ENCODE results near the gene DHX38. TPM values are rescaled to one million over a fixed set of nuclear protein-coding genes. Genes with fewer than 3 reads are reported as not detected.

Gene DHX38
- total RNA-seq, 1 experiment from 2014 or later, result 71.0 TPM

DNA sequence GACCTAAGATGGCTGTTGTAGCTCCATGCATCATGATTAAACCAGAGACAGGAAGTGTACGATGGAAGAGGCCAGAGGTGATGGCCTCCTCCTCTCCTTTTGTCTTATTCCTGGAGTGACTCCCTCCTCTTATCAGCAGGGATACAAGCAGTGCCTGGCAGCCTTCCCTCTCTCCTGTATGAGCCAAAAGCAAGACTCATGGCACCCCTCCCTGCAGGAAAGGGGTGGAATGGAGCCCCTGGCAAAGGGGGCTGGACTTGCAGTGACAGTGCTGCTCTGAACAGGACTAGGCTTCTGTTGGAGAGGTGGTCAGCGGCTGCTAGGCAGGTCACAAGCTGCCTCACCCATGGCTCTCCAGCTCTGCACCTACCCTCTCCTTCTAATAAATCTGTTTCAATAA is 8.6 kb upstream of the DHX38 start (continued):
- TF ChIP-seq SIN3A (IDR thresholded peaks at IDR 0.05; ENCODE audit: low read depth), result no peak
- TF ChIP-seq, protein P1, sequence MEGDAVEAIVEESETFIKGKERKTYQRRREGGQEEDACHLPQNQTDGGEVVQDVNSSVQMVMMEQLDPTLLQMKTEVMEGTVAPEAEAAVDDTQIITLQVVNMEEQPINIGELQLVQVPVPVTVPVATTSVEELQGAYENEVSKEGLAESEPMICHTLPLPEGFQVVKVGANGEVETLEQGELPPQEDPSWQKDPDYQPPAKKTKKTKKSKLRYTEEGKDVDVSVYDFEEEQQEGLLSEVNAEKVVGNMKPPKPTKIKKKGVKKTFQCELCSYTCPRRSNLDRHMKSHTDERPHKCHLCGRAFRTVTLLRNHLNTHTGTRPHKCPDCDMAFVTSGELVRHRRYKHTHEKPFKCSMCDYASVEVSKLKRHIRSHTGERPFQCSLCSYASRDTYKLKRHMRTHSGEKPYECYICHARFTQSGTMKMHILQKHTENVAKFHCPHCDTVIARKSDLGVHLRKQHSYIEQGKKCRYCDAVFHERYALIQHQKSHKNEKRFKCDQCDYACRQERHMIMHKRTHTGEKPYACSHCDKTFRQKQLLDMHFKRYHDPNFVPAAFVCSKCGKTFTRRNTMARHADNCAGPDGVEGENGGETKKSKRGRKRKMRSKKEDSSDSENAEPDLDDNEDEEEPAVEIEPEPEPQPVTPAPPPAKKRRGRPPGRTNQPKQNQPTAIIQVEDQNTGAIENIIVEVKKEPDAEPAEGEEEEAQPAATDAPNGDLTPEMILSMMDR (IDR thresholded peaks at IDR 0.05 in 2 of 3, conservative IDR thresholded peaks at IDR 0.05 in 1 of 3; ENCODE audit: borderline replicate concordance in 1 of 3, insufficient read depth in 1 of 3, low read depth in 2 of 3, low read length in 2 of 3), result no peak

DNA sequence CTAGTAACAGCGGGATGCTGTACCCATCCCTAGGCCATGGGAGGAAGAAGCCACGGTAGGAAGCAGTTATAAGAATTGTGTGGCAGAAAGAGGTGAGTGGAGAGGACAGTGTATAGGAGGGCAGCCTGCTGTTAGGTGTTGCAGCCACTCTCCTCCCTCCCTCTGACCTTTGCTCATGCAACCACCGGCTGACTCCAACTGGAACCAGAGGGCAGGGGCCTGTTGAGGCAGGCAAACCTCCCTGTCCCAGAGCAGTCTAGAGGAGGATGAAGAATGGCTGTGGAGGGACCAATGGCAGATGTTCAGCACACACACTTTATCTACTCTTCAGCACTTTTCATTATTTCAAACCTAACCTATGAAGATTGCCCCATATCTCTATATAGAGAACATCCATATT is 2.4 kb upstream of the DHX38 start:
- Histone ChIP-seq H3K9me3 (ENCODE audit: control insufficient read depth in 1 of 2, insufficient read depth in 1 of 2, low read depth in 1 of 2, low read length in 2 of 2) (no peaks in the 10 kb centered on the region), H3K79me2 (ENCODE audit: insufficient read depth, low read length) (peaks cover 57% of the 10 kb centered on the region), H4K20me1 (ENCODE audit: insufficient read depth) (no peaks in the 10 kb centered on the region), H3K4me1 (ENCODE audit: control insufficient read depth in 1 of 2, insufficient read depth in 2 of 2, low read length in 2 of 2) (peaks cover 6 to 15% of the 10 kb centered on the region in 2 experiments; a peak in 3 of 4 replicates), H3K4me3 (replicated peaks in 1 of 2; ENCODE audit: low read depth in 1 of 2, low read length in 2 of 2) (no peak overlapping the region), H3K9ac (ENCODE audit: low read length) (no peak overlapping the region), H3K27ac (ENCODE audit: low read depth, low read length) (no peak overlapping the region), H3K4me2 (ENCODE audit: low read length) (no peak overlapping the region), H2AFZ (ENCODE audit: low read depth, low read length, poor library complexity, severe bottlenecking) (no peak overlapping the region), H3K36me3 (ENCODE audit: control insufficient read depth in 1 of 2, insufficient read depth in 2 of 2, low read length in 2 of 2) (peaks cover 22 to 30% of the 10 kb centered on the region in 2 experiments; a peak in 3 of 4 replicates), H3K9me2 (ENCODE audit: insufficient read depth) (no peaks in the 10 kb centered on the region), H3K27me3 (ENCODE audit: insufficient read depth, low read length) (no peaks in the 10 kb centered on the region)
- BruUV-seq (replicated peaks), result no TSS peak
- RAD21 ChIA-PET (ENCODE audit: low non-redundant PET in 1 of 2, low total read pairs in 2 of 2, uncharacterized antibody in 2 of 2, unreplicated experiment in 2 of 2), result no interaction called here
- CTCF ChIA-PET, result no interaction called here
- DNase-seq (ENCODE audit: low read depth, low spot score) (no peak), ATAC-seq (no peak)
- intact Hi-C loops (cut with micrococcal nuclease), result loop anchor here (10.0 kb wide), 2 partner anchors 206 to 526 kb away; partner anchors contain the start of gene ZNF821
- POLR2A ChIA-PET, result no interaction called here
- TF ChIP-seq EGR1 (IDR thresholded peaks at IDR 0.05; ENCODE audit: low read depth) (no peak), ZFX (IDR thresholded peaks at IDR 0.05) (no peak), SIN3A (IDR thresholded peaks at IDR 0.05; ENCODE audit: low read depth) (no peak), YY1 (IDR thresholded peaks at IDR 0.05; ENCODE audit: extremely low read depth, insufficient replicate concordance, low read depth, low read length) (no peak), JUND (IDR thresholded peaks at IDR 0.05) (no peak), POLR2AphosphoS5 (IDR thresholded peaks at IDR 0.05; ENCODE audit: low read depth, low read length) (no peak), FOSL1 (IDR thresholded peaks at IDR 0.05; ENCODE audit: low read depth) (no peak), EZH2phosphoT487 (IDR thresholded peaks at IDR 0.05; ENCODE audit: borderline replicate concordance) (no peak), EZH2 (IDR thresholded peaks at IDR 0.05) (no peak), POLR2A (IDR thresholded peaks at IDR 0.05; ENCODE audit: borderline replicate concordance, extremely low read depth, insufficient read depth, insufficient read length) (no peak), SP1 (IDR thresholded peaks at IDR 0.05; ENCODE audit: low read depth) (no peak), TCF7L2 (IDR thresholded peaks at IDR 0.05; ENCODE audit: borderline replicate concordance, extremely low read depth, insufficient read depth, insufficient read length) (no peak), CEBPB (IDR thresholded peaks at IDR 0.05; ENCODE audit: low read depth) (no peak), SRF (IDR thresholded peaks at IDR 0.05; ENCODE audit: low read depth) (no peak), CBX3 (IDR thresholded peaks at IDR 0.05; ENCODE audit: low read depth) (no peak)
- TF ChIP-seq, protein P1 (IDR thresholded peaks at IDR 0.05 in 2 of 3, conservative IDR thresholded peaks at IDR 0.05 in 1 of 3; ENCODE audit: borderline replicate concordance in 1 of 3, insufficient read depth in 1 of 3, low read depth in 2 of 3, low read length in 2 of 3), result no peak
- TF ChIP-seq, protein P2, sequence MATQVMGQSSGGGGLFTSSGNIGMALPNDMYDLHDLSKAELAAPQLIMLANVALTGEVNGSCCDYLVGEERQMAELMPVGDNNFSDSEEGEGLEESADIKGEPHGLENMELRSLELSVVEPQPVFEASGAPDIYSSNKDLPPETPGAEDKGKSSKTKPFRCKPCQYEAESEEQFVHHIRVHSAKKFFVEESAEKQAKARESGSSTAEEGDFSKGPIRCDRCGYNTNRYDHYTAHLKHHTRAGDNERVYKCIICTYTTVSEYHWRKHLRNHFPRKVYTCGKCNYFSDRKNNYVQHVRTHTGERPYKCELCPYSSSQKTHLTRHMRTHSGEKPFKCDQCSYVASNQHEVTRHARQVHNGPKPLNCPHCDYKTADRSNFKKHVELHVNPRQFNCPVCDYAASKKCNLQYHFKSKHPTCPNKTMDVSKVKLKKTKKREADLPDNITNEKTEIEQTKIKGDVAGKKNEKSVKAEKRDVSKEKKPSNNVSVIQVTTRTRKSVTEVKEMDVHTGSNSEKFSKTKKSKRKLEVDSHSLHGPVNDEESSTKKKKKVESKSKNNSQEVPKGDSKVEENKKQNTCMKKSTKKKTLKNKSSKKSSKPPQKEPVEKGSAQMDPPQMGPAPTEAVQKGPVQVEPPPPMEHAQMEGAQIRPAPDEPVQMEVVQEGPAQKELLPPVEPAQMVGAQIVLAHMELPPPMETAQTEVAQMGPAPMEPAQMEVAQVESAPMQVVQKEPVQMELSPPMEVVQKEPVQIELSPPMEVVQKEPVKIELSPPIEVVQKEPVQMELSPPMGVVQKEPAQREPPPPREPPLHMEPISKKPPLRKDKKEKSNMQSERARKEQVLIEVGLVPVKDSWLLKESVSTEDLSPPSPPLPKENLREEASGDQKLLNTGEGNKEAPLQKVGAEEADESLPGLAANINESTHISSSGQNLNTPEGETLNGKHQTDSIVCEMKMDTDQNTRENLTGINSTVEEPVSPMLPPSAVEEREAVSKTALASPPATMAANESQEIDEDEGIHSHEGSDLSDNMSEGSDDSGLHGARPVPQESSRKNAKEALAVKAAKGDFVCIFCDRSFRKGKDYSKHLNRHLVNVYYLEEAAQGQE (IDR thresholded peaks at IDR 0.05; ENCODE audit: low read depth), result no peak
- TF ChIP-seq, protein P3, sequence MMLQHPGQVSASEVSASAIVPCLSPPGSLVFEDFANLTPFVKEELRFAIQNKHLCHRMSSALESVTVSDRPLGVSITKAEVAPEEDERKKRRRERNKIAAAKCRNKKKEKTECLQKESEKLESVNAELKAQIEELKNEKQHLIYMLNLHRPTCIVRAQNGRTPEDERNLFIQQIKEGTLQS (IDR thresholded peaks at IDR 0.05), result no peak
- TF ChIP-seq, protein P4, sequence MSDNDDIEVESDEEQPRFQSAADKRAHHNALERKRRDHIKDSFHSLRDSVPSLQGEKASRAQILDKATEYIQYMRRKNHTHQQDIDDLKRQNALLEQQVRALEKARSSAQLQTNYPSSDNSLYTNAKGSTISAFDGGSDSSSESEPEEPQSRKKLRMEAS (IDR thresholded peaks at IDR 0.05), result no peak

Data from HCT116 (cell line).